Ascending aorta (tissue), 2 donors: Measurements from ENCODE around the gene KANTR. TPM values are rescaled to one million over a fixed set of nuclear protein-coding genes. Genes with fewer than 3 reads are reported as not detected.

Experiments
- DNase-seq, 2 donors: peaks; one replicate each; pipeline ENCODE4 v3.0.0-alpha.2; 2019; ENCODE audit warnings: low spot score in 2 of 2
- H3K27ac ChIP-seq, 2 donors: fragments of 200-600 bp; sonication (generic); one replicate each; pipeline ENCODE4 v1.5.1; 2016 to 2017; ENCODE audit warnings: mild to moderate bottlenecking in 1 of 2
- H3K27me3 ChIP-seq: fragments of 200-600 bp; sonication (generic); one replicate; pipeline ENCODE4 v1.5.1; 2017
- H3K36me3 ChIP-seq, 2 donors: fragments of 200-600 bp; sonication (generic); one replicate each; pipeline ENCODE4 v1.5.1; 2016
- H3K4me1 ChIP-seq, 2 donors: fragments of 200-600 bp; sonication (generic); one replicate each; pipeline ENCODE4 v1.5.1; 2016 to 2017; ENCODE audit warnings: mild to moderate bottlenecking in 1 of 2
- H3K4me3 ChIP-seq, 2 donors: fragments of 200-600 bp; sonication (generic); one replicate each; pipeline ENCODE4 v1.5.1; 2016 to 2017; ENCODE audit warnings: mild to moderate bottlenecking in 1 of 2
- H3K9me3 ChIP-seq, 2 donors: fragments of 200-600 bp; sonication (generic); one replicate each; pipeline ENCODE4 v1.5.1; 2016
- intact Hi-C: fragments of 100-400 bp; cut with DNase I; formaldehyde crosslinking; loops from one replicate; pipeline ENCODE4 v1.15.1; 2023
- total RNA-seq: library from RNA; depleted of rRNA; stranded (reverse); fragments of >200 nt; gene quantifications from one replicate; pipeline ENCODE4 v1.1.0, GENCODE V29; 2016
- TF ChIP-seq, protein P1 (sequence below), 3 experiments: fragments of 200-600 bp in 2 of 3; fragments of 450-650 bp in 1 of 3; sonication (generic) in 2 of 3; IDR thresholded peaks; one replicate each; pipeline ENCODE4 v1.5.1; 2016 to 2019; ENCODE audit warnings: antibody characterized with exemption in 3 of 3, mild to moderate bottlenecking in 1 of 3, moderate library complexity in 1 of 3

KANTR gene
- total RNA-seq, 1 donor from 2014 or later = 5.0 TPM

DNA sequence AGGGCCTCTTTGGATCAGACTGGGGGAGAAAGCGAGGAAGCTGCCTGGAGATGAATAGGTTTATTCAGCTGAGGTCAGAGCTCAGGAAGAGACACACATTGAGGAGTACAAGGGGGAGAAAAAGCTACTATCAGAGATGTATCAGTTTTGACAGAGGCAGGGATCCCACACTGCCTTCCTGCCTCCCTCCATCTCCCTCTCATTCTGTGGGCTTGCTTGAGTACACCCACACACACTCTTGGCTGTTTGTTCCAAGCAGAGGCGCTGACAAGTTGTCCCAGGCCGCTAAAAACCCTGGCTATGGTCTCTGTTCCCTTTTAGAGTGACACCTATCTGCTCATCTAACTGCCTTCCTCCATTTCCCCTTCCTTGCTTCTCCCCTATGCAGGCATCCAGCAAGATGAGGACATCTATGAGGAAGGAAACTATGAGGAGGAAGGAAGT lies 6.5 kb upstream of the KANTR start:
- Histone ChIP-seq H3K27ac (peak overlapping the region; percentile 82 to 96), H3K4me1 (peaks cover 0 to 2% of the 10 kb centered on the region in 2 donors), H3K36me3 (peaks cover 4 to 25% of the 10 kb centered on the region in 2 donors), H3K27me3 (no peaks in the 10 kb centered on the region), H3K9me3 (no peaks in the 10 kb centered on the region), H3K4me3 (peak overlapping the region in 1 of 2 donors; percentile 60)
- DNase-seq = peak in 1 of 2 donors; percentile 51
- TF ChIP-seq, protein P1, sequence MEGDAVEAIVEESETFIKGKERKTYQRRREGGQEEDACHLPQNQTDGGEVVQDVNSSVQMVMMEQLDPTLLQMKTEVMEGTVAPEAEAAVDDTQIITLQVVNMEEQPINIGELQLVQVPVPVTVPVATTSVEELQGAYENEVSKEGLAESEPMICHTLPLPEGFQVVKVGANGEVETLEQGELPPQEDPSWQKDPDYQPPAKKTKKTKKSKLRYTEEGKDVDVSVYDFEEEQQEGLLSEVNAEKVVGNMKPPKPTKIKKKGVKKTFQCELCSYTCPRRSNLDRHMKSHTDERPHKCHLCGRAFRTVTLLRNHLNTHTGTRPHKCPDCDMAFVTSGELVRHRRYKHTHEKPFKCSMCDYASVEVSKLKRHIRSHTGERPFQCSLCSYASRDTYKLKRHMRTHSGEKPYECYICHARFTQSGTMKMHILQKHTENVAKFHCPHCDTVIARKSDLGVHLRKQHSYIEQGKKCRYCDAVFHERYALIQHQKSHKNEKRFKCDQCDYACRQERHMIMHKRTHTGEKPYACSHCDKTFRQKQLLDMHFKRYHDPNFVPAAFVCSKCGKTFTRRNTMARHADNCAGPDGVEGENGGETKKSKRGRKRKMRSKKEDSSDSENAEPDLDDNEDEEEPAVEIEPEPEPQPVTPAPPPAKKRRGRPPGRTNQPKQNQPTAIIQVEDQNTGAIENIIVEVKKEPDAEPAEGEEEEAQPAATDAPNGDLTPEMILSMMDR (IDR thresholded peaks at IDR 0.05) = no peak
- intact Hi-C loops = loop anchor here (5.0 to 10.0 kb wide), 2 partner anchors 597 to 1720 kb away; partner anchors contain the start of genes HUWE1 and MAGED2

DNA sequence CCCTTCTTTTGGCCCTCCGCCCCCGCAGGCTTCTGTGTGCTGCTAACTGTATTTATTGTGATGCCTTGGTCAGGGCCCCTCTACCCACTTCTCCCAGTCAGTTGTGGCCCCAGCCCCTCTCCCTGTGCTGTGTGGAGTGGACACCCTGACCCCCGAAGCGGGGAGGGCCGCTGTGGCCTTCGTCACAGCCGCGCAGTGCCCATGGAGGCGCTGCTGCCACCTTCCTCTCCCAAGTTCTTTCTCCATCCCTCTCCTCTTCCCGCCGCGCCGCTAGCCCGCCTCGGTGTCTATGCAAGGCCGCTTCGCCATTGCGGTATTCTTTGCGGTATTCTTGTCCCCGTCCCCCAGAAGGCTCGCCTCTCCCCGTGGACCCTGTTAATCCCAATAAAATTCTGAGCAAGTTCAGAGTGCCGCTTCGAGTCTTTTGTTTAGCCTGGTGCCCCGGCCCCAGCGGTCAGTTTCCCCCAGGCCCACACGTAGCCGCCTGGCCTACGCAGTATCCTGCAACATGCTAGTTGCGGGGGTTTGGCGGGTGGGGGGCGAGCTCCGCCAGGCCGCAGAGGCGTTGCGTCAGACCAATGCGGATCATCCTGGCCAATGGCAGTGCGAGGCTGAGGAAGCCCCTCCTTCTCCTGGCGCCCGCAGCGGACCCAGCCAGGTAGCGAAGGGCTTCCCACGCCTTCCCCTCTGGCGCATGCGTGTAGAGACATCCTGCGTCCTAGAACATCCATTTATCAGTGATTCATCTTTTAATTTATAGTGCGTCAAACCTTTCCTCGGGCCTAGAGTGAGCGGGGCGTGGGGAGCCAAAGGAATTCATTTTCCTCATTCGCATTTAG lies 5.6 kb upstream of the KANTR start:
- Histone ChIP-seq H3K4me1 (peaks cover 0 to 2% of the 10 kb centered on the region in 2 donors), H3K36me3 (peaks cover 4 to 25% of the 10 kb centered on the region in 2 donors), H3K27ac (peak overlapping the region; percentile 82 to 96), H3K4me3 (peak overlapping the region; percentile 38 to 60), H3K9me3 (no peaks in the 10 kb centered on the region), H3K27me3 (no peaks in the 10 kb centered on the region)
- intact Hi-C loops = loop anchor here (5.0 to 10.0 kb wide), 2 partner anchors 596 to 1719 kb away; partner anchors contain the start of genes HUWE1 and MAGED2
- DNase-seq = peak; percentile 66 to 88
- TF ChIP-seq, protein P1 (IDR thresholded peaks at IDR 0.05) = no peak

DNA sequence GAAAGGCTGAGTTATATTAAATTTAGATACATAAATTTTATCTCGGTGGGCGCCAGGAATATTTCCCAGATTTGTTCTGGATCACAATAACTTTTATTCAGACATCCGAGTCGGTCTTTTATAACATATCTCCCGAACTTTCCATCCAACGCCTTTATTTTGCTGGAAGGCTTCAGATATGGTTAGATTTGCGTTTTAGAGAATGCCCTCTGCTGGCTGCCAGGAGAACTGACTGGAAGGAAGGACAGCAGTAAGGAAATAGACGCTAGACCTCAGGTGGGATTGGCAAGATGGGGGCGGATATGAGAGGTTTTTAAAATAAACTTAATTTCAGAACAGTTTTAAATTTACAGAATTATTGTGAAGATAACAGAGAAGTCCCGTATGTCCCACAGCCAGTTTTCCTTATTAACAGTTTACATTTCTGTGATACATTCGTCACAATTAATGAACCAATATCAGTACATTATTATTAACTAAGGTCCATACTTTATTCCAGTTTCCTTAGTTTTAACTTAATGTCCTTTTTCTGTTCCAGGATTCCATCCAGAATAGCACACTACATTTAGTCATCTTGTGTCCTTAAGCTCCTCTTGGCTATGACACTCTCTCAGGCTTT lies 4.6 kb upstream of the KANTR start:
- Histone ChIP-seq H3K27me3 (no peaks in the 10 kb centered on the region), H3K4me1 (peaks cover 0 to 2% of the 10 kb centered on the region in 2 donors), H3K4me3 (peak overlapping the region; percentile 38 to 60), H3K9me3 (no peaks in the 10 kb centered on the region), H3K36me3 (peaks cover 4 to 24% of the 10 kb centered on the region in 2 donors), H3K27ac (peak overlapping the region; percentile 82 to 96)
- intact Hi-C loops = loop anchor here (1.0 to 10.0 kb wide), 3 partner anchors 17 to 1718 kb away; partner anchors contain the start of genes HUWE1 and MAGED2
- peak in 1 of 2 donors; percentile 70 for DNase-seq
- TF ChIP-seq, protein P1 (IDR thresholded peaks at IDR 0.05) = peak; percentile 71 to 83 (median 75)

- DNase-seq = peak in 1 of 2 donors; percentile 18
- Histone ChIP-seq H3K36me3 (peaks cover 4 to 18% of the 10 kb centered on the region in 2 donors), H3K9me3 (no peaks in the 10 kb centered on the region), H3K27ac (no peak overlapping the region), H3K4me1 (no peaks in the 10 kb centered on the region), H3K27me3 (no peaks in the 10 kb centered on the region), H3K4me3 (no peak overlapping the region)
- TF ChIP-seq, protein P1 (IDR thresholded peaks at IDR 0.05) = no peak
- intact Hi-C loops = loop anchor here (1.0 to 10.0 kb wide), 7 partner anchors 18 to 1717 kb away; partner anchors contain the start of genes HSD17B10, HUWE1, KDM5C and MAGED1
Measured at GRCh38 chrX:53089925-53090324, 4.0 kb upstream of the KANTR start.

- no peaks in the 10 kb centered on the region for H3K9me3 ChIP-seq
- H3K27me3 ChIP-seq = no peaks in the 10 kb centered on the region
- no peak overlapping the region for H3K4me3 ChIP-seq
- TF ChIP-seq, protein P1 (IDR thresholded peaks at IDR 0.05) = no peak
- H3K27ac ChIP-seq = no peak overlapping the region
- DNase-seq = peak in 1 of 2 donors; percentile 45
- intact Hi-C loops = loop anchor here (5.0 to 10.0 kb wide), 4 partner anchors 94 to 1197 kb away; partner anchors contain the start of genes HSD17B10, KDM5C and MAGED1
- H3K4me1 ChIP-seq = no peaks in the 10 kb centered on the region
- H3K36me3 ChIP-seq = peaks cover 0 to 5% of the 10 kb centered on the region in 2 donors
Measured at GRCh38 chrX:53091354-53091753, 2.6 kb upstream of the KANTR start.
